Activated T-cell treated with anti-CD3 and anti-CD28 coated beads for 24 hours (primary cell): ENCODE measurements around the gene ALK.
"Not testable (repeated sequence)": the region's sequence is repeated elsewhere in the genome, so short reads cannot be mapped to it uniquely, and the experiment has no call there.

Experiments used
- DNase-seq: peaks from one replicate; pipeline ENCODE4 v3.0.0-alpha.2; 2020; ENCODE audit warnings: low read depth

The ALK gene

GRCh38 chr2:29755233-29755632 lies 166.2 kb downstream of the ALK start:
- DNase-seq = no peak

DNA sequence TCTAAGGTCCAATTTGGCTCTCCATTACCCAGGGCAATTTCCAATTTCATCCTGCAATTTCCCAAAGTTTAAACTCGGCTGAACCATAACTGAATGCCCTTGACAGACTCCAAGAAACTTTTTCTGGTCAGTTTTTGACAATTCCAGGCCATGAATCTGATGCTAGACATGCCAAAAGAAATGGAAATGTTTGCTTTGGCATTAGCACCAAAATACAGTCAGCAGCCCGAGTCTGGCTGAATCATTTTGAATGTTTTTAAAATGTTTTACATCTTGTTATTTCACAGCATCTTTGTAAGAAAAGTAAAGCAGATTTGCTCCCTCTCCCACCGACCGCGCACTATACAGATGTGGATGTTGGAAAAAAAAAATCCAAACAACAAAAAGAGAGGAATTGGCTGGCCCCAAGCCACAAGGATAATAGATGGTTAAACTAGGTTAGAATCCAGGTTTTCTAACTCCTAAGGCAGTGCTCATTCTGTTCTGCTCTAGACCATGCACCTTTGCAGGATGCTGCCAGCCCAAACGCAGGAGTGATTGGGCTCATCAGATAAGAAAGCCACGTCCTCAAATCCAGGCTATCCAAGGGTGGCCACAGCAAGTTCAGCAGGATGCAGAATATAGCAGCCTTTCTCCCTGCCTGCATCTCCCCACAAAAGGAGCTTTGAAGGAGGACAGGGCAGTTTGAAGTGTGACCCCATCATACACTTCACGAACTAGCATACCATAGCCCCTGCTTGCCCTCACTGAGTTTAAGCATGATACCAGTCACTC lies 167.5 kb downstream of the ALK start:
- no peak for DNase-seq

- no peak for DNase-seq
These were observed 170.0 kb downstream of the ALK start for GRCh38 chr2:29751390-29751789.

GRCh38 chr2:29750463-29750862 lies 170.9 kb downstream of the ALK start:
- not testable (repeated sequence) for DNase-seq

DNA sequence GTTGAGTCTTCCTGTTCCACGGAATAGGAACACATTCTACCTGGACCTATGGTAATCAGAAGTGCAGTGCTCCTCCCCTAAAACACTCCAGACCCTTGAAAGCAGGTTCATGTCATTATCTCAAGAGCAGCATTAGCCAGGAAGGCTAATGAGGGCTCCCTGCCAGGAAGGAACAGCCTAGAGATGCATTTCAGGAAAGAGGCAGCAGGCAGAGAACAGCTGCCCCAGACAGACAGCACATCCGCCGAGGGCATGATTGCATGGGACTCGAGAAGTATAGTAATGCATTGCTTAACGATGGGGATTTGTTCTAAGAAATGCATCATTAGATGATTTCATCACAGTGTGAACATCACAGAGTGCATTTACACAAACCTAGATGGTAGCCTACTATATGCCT lies 171.5 kb downstream of the ALK start:
- no peak for DNase-seq

DNA sequence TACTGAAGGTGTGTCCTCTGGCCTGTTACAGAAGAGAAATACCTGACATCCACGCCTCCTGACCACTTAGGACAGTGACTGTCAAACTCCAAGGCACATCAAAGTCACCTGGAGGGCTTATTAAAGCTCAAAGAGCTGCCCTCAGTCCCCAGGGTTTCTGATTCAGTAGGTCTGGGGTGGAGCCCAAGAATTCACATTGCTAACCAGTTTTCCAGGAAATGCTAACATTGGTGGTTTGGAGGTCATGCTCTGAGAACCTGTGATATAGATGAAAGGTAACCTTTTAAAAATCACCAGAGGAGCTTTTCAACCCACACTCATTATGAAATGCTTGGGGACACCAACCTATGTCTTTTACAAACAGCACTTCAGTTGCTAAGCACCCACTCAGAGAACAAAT lies 172.3 kb downstream of the ALK start:
- no peak for DNase-seq

GRCh38 chr2:29747786-29748470 lies 173.5 kb downstream of the ALK start:
- DNase-seq = peak; percentile 13

- no peak for DNase-seq
These were observed 176.4 kb downstream of the ALK start for GRCh38 chr2:29744976-29745375.

DNA sequence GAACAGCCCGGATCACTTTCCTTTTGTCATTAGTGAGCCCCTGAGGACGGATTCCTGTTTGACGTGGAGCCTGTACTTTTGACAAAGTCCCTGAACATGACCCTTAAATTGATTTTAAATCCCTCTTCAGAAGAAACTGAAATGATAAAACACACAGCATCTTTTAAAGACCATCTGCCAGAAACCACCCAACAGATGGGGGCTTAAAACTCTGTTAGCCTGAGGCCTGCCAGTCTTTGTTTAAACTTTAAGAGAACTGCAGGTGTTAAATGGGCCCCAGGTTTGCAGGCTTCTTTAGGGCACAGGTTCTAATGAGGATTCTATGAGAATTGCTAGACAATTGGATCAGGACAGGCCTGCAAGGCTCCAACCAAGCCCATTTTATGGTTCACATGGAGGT lies 177.9 kb downstream of the ALK start:
- DNase-seq = no peak

GRCh38 chr2:29742656-29743055 lies 178.7 kb downstream of the ALK start:
- DNase-seq = no peak

DNA sequence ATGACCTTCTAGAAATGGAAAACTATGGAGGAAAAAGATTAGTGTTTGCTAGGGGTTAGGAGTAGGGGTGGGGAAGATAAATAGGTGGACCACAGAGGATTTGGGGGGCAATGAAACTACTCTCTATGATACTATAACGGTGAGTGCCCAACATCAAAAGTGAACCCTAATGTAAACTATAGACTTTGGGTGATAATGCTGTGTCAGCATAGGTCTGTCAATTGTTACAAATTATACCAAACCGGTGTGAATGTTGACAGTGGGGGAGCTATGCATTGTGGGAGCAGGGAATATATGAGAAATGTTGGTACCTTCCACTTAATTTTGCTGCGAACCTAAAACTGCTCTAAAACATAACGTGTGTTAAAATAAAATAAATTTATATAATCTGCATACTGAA lies 180.3 kb downstream of the ALK start:
- DNase-seq = no peak

- DNase-seq = no peak
These were observed 187.4 kb downstream of the ALK start for GRCh38 chr2:29733965-29734364.

GRCh38 chr2:29733213-29733612 lies 188.2 kb downstream of the ALK start:
- no peak for DNase-seq

DNA sequence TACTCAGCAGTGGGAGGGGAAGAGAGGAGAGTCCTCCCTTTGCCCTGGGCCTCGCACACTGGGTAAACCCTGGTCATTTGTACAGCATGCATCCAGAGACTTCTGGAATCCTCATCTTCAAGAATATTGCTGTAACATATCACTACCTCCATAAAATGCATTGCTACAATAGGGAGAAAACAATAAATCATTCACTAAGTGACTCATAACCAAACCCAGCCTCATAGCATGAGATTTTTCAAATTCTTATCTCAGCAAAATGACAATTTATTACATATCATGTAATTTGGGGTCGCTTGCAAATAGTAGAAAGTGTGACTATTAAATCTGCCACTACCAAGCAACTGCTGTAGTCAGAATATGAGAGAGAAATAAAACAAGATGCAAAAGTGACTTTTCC lies 189.4 kb downstream of the ALK start:
- DNase-seq = no peak

DNA sequence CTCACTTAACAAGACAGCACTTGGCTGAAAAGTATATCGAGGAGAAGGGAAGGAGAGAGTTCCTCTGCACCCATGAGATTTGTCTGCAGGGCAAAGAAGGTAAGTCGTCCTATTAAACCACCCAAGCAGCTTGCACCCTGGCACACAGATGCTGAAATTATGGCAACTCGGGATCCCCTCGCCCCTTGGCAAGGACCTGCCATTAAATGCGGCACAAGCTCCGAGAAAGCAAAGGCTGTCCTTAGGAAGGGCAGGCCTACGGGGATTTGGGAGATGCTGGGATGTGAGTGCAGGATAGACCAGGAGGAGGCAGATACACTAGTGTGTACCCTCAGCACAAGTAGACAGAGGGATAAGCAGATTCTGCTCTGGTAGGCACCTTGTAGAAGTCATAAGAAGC lies 191.5 kb downstream of the ALK start:
- no peak for DNase-seq

DNA sequence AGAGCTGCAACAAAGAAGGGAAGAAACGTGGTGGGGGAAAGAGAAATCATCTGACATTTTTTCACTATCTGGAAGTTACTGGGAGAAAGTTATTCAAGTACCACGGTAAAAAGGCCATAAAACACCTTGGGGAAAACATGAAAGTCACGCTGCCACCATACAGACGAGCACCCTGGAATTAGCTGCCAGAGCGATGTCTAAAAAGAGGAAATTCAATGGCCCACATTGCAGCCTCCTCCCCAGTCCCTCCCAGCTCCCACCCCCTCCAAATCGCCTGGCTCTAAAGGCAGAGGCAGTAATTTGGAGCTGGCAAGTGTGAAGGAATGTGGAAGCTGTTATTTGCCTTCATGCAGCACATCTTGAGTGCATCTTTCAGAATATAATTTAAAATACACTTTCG lies 192.0 kb downstream of the ALK start:
- DNase-seq = no peak

- no peak for DNase-seq
These were observed 194.4 kb downstream of the ALK start for GRCh38 chr2:29726976-29727375.

DNA sequence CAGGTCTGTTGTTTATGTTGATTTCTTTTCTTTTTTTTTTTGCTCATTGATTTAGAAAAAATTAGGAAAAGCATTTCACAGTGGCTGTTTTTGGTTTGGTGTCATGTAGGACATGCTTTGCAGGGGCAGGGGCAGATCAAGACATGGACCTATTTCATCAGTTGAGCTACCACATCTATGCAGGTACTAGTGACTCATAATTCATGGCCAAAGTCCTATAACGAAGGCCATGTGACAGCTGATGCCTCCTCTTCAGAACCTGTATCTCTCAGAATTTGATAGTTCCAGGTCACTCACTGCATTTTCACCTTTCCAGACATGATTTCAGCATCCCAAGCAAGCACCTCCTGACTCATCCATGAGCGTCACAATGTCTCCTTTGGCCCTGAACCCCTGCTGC lies 195.8 kb downstream of the ALK start:
- DNase-seq = no peak

DNA sequence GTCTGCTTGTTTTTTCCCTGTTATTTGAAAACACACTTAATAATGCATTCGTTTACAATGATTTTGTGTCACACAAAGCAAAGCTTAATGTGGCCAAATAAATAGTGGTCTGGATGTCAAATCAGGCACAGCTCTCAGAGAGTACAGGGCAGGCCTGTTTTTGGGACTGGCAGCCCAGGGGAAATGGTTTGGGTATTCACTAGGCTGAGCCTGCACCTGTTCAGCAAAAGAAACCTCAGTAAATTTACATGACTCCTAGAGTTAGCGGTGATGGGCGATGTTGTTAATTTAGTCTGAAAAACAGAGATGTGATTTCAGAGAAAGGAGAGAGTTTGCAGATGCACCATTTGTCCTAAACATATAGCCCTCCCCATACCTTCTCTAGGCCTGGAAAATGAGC lies 197.1 kb downstream of the ALK start:
- no peak for DNase-seq

DNA sequence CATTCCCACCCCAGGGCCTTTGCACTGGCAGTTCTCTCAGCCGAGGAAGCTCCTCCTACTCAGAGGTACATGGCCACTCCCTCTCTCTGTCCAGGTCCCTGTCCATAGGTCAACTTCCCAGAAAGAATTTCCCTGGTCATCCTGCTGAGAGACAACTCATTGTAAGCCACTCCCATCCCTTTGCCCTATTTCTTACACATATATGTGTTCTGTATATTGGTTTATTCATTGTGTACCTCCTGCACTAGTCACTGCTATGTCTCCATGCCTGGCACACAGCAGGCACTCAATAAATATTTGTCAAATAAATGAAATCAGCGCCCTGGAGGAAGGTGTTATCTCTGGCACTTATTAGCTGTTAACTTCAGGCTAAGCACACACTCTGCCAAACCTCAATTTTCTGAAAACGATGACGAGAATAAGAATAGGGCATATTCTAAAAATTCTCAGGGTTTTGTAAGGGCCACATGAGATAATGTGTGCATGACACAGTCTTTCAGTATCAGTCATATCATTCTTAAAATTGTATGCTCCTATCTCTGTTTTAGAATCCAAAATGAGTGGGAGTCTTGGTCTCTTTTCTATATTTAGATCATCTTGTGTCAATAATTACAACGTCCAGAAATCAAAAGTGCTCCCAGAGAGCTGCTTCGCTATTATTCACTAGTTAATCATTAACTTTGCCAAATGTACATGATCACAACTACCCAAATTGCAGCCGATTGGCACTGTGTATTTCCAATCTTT lies 198.0 kb downstream of the ALK start:
- no peak for DNase-seq

DNA sequence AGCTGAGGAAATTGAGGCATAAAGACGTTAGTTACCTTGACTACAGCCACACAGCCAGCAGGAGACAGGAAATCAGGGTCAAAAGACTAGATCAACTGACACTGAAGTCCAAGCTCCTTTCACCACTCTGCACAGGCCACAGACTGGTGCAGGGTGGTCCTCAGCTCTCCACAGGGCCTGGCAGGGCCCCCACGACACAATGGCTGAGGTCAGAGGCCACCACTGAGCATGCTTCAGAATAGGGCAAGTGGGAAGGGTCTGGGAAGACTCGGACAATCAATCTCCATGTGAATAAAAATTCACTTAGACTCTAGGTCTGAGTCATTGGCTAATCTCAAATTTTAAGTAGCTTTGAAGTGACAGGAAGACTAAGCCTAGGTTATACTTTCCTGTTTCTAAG lies 201.7 kb downstream of the ALK start:
- no peak for DNase-seq

DNA sequence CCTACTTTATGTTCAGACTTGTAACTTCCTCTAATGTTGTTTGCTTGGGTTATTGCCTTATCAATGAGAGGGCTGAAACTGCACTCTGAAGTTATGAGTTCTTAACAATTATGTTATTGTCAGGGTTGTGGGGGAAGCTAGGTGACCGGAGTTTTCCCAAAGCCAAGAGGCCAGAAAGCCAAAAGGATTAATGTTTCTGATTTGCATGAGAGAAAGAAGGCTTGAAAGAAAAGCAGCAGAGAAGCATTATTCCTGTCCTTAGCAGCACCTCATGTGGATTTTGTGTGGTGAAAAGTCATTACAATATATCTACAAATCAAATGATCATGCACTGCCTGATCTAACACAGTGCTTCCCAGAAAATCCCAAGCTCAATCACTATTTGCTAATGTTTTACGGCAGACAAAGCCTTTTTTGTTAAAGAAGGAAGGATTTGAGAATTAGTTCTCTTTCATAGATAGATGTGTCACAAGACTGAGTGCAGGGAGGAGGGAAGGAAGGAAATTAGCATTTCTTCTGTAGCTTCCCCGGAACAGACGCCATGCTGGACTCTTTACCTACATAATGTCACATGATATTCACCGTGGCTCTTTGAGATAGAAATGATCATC lies 203.2 kb downstream of the ALK start:
- no peak for DNase-seq

DNA sequence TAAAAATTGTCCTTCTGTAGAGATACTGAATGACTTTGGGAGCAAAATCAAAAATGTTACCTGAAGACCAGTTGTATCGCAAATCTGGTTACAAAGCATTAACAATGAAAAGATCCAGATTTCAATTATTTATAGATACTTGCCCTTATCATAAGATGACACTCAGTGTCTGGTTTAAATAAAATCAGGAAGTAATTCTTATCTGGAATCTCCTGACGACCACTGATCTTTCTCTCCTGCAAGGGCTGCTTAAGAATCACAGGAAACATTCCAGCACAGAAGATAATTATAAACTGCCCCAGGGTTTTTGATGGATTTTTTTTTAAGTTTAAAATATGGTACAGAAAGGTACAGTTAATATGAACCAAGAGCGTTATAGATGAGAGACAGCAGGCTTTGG lies 205.7 kb downstream of the ALK start:
- no peak for DNase-seq
